ENCODE measurements around the gene STAT3.

DNA sequence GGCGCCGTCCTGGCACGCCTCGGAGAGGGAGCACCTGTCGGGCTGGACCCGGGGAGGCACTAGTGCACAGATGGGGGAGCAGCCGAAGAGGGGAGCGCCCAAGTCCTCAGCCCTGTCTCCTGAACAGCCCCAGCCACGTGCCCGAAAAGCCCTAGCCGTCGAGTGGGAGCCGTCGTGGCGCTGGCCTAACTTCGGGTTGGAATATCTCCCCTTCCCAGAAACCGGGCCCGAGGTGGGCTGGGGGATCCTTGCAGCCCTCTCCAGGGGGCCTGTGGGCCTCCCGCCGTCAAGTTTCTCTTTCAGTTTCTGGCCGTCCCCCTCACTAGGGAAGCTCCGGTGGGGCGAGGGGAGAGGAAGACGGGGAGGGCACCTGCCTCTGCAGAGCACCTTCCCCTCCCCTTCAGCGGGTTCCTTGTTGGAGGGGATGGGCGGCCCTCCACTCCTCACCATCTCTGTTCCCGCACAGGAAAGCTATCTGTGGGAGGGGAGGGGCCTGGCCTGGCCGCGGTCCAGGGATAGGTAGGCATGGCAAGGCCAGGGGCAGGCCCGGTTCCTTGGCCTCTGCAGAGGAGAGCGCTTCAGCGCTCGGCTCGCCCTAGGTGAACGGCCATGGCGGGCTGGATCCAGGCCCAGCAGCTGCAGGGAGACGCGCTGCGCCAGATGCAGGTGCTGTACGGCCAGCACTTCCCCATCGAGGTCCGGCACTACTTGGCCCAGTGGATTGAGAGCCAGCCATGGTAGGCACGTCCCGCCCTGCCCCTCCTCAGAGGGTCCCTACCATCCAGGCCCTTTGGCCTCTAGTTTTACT is 99.2 kb downstream of the STAT3 start:
- TF ChIP-seq, protein P1, sequence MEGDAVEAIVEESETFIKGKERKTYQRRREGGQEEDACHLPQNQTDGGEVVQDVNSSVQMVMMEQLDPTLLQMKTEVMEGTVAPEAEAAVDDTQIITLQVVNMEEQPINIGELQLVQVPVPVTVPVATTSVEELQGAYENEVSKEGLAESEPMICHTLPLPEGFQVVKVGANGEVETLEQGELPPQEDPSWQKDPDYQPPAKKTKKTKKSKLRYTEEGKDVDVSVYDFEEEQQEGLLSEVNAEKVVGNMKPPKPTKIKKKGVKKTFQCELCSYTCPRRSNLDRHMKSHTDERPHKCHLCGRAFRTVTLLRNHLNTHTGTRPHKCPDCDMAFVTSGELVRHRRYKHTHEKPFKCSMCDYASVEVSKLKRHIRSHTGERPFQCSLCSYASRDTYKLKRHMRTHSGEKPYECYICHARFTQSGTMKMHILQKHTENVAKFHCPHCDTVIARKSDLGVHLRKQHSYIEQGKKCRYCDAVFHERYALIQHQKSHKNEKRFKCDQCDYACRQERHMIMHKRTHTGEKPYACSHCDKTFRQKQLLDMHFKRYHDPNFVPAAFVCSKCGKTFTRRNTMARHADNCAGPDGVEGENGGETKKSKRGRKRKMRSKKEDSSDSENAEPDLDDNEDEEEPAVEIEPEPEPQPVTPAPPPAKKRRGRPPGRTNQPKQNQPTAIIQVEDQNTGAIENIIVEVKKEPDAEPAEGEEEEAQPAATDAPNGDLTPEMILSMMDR (conservative IDR thresholded peaks at IDR 0.05), result no peak
- TF ChIP-seq EZH2 (IDR thresholded peaks at IDR 0.05; ENCODE audit: low read depth), result no peak

Measured in PC-9 (cell line).